HG02610 (cell line): Measurements from ENCODE around the gene TMUB2.

Experiments used
- ATAC-seq: cut with Tn5 transposase; IDR thresholded peaks from one replicate; pipeline ENCODE4 v1.9.1; 2021; ENCODE audit warnings: mild to moderate bottlenecking, moderate library complexity; ENCODE audit not compliant: unreplicated experiment

Gene TMUB2

GRCh38 chr17:44200478-44201155 lies 13.8 kb downstream of the TMUB2 start:
- ATAC-seq = no peak

GRCh38 chr17:44202756-44203155 lies 16.0 kb downstream of the TMUB2 start:
- no peak for ATAC-seq

- no peak for ATAC-seq
Measured at GRCh38 chr17:44203731-44204440, 17.1 kb downstream of the TMUB2 start.

- ATAC-seq = no peak
Measured at GRCh38 chr17:44204441-44204882, 17.7 kb downstream of the TMUB2 start.

- ATAC-seq = no peak
Measured at GRCh38 chr17:44205962-44206824, 19.4 kb downstream of the TMUB2 start.

GRCh38 chr17:44206825-44207155 lies 20.0 kb downstream of the TMUB2 start:
- no peak for ATAC-seq

GRCh38 chr17:44207319-44207718 lies 20.5 kb downstream of the TMUB2 start:
- ATAC-seq = no peak

GRCh38 chr17:44207743-44208142 lies 21.0 kb downstream of the TMUB2 start:
- no peak for ATAC-seq

- ATAC-seq = peak; percentile 42
Measured at GRCh38 chr17:44209786-44210341, 23.1 kb downstream of the TMUB2 start.

- ATAC-seq = peak; percentile 74
Measured at GRCh38 chr17:44210342-44211192, 23.8 kb downstream of the TMUB2 start.

- no peak for ATAC-seq
Measured at GRCh38 chr17:44211281-44212265, 24.8 kb downstream of the TMUB2 start.

- no peak for ATAC-seq
Measured at GRCh38 chr17:44212507-44213402, 26.0 kb downstream of the TMUB2 start.

- ATAC-seq = no peak
Measured at GRCh38 chr17:44213403-44214229, 26.8 kb downstream of the TMUB2 start.

- no peak for ATAC-seq
Measured at GRCh38 chr17:44214230-44214494, 27.4 kb downstream of the TMUB2 start.

- no peak for ATAC-seq
Measured at GRCh38 chr17:44214896-44215295, 28.1 kb downstream of the TMUB2 start.

GRCh38 chr17:44216173-44216572 lies 29.4 kb downstream of the TMUB2 start:
- no peak for ATAC-seq

GRCh38 chr17:44216694-44217093 lies 29.9 kb downstream of the TMUB2 start:
- no peak for ATAC-seq
